Vagina (tissue), 2 donors: Measurements from ENCODE around the gene EP300.

Source experiments
- CTCF ChIP-seq, 3 experiments: fragments of 450-650 bp in 2 of 3; fragments of 200-600 bp in 1 of 3; sonication (generic) in 1 of 3; IDR thresholded peaks; one replicate each; pipeline ENCODE4 v1.5.1; 2017 to 2019; ENCODE audit warnings: antibody characterized with exemption in 3 of 3, mild to moderate bottlenecking in 2 of 3, moderate library complexity in 2 of 3
- POLR2AphosphoS5 ChIP-seq, 2 donors: sonication (generic); formaldehyde crosslinking; IDR thresholded peaks; one replicate each; pipeline ENCODE4 v1.9.0; 2017; ENCODE audit warnings: antibody characterized with exemption in 2 of 2, mild to moderate bottlenecking in 2 of 2, low read depth in 1 of 2; ENCODE audit not compliant: insufficient read depth in 1 of 2

- TF ChIP-seq POLR2AphosphoS5 (IDR thresholded peaks at IDR 0.05; ENCODE audit: insufficient read depth in 1 of 2, low read depth in 1 of 2), result no peak
- no peak for TF ChIP-seq CTCF (IDR thresholded peaks at IDR 0.05)
Measured at GRCh38 chr22:41074466-41074865, 17.9 kb upstream of the EP300 start.
